Smooth muscle cell of trachea (primary cell): ENCODE data around the gene SERPINB10. TPM values are rescaled to one million over a fixed set of nuclear protein-coding genes. Genes with fewer than 3 reads are reported as not detected.

Experiments
- total RNA-seq: library from RNA; depleted of rRNA; stranded (reverse); fragments of >200 nt; gene quantifications from 2 replicates; pipeline ENCODE4 v1.2.1, GENCODE V29; 2014

The SERPINB10 gene
- not detected in 2 replicates for total RNA-seq

GRCh38 chr18:63907664-63908063, at the start of gene SERPINB10:
TSS of gene SERPINB10 (plus strand) at chr18:63907958. CDS start at chr18:63915511, 7,553 bp downstream.

GRCh38 chr18:63887424-63887823, 20.3 kb upstream of the SERPINB10 start, which contains the start of gene SERPINB2:
TSS of gene SERPINB2 (plus strand) at chr18:63887705. CDS start at chr18:63891445, 3,740 bp downstream.

GRCh38 chr18:63949068-63949737, 41.4 kb downstream of the SERPINB10 start, which contains the start of gene HMSD:
TSS of gene HMSD (plus strand) at chr18:63949301. CDS start at chr18:63953456, 4,155 bp downstream.

GRCh38 chr18:63969942-63970808, 62.4 kb downstream of the SERPINB10 start, which contains the start of gene SERPINB8:
TSS of gene SERPINB8 (plus strand) at chr18:63970081. CDS start at chr18:63978309, 8,228 bp downstream.

Other genes starting within 250 kb of the SERPINB10 start
- gene SERPINB3, start 246.1 kb upstream of the SERPINB10 start, total RNA-seq, result not detected in 2 replicates
- not detected in 2 replicates for gene SERPINB11, start 205.0 kb upstream of the SERPINB10 start, total RNA-seq
- 0.87 and 1.7 TPM in 2 replicates for gene SERPINB7, start 132.5 kb upstream of the SERPINB10 start, total RNA-seq
- 2.6 and 6.5 TPM in 2 replicates for gene SERPINB2, start 20.3 kb upstream of the SERPINB10 start, total RNA-seq
- 0.15 and 0.17 TPM in 2 replicates for gene HMSD, start 41.3 kb downstream of the SERPINB10 start, total RNA-seq
- gene SERPINB8, start 62.1 kb downstream of the SERPINB10 start, total RNA-seq, result 7.4 and 15.1 TPM in 2 replicates
- not detected in 2 replicates for gene LINC00305, start 241.1 kb downstream of the SERPINB10 start, total RNA-seq